Neural cell (in vitro differentiated cells): ENCODE data around the gene TLE4.

ENCODE experiments used
- EP300 ChIP-seq: fragments of 450-650 bp; conservative IDR thresholded peaks from 2 replicates; pipeline ENCODE4 v1.6.1; 2014; ENCODE audit warnings: antibody characterized with exemption, mild to moderate bottlenecking, moderate library complexity; ENCODE audit not compliant: poor library complexity, severe bottlenecking
- EZH2 ChIP-seq: fragments of 200-600, 300-800 bp; shearing (Covaris generic), sonication (generic); IDR thresholded peaks from 2 replicates; pipeline ENCODE4 v1.6.1; 2014; ENCODE audit warnings: antibody characterized with exemption, low read length, borderline replicate concordance, mild to moderate bottlenecking; ENCODE audit not compliant: insufficient read depth, poor library complexity, severe bottlenecking
- MXI1 ChIP-seq: fragments of 450-650 bp; conservative IDR thresholded peaks from 2 replicates; pipeline ENCODE4 v1.6.1; 2014; ENCODE audit warnings: antibody characterized with exemption, mild to moderate bottlenecking; ENCODE audit not compliant: poor library complexity, severe bottlenecking
- POLR2AphosphoS5 ChIP-seq: IDR thresholded peaks from 2 replicates; pipeline ENCODE4 v1.6.1; 2012
- RAD21 ChIP-seq: fragments of 450-650 bp; conservative IDR thresholded peaks from 2 replicates; pipeline ENCODE4 v1.6.1; 2014; ENCODE audit warnings: antibody characterized with exemption, mild to moderate bottlenecking, moderate library complexity
- SMC3 ChIP-seq: fragments of 450-650 bp; conservative IDR thresholded peaks from 2 replicates; pipeline ENCODE4 v1.6.1; 2014; ENCODE audit warnings: antibody characterized with exemption, mild to moderate bottlenecking, moderate library complexity; ENCODE audit not compliant: poor library complexity
- TF ChIP-seq, protein P1 (sequence below): IDR thresholded peaks from 2 replicates; pipeline ENCODE4 v1.6.1; 2012; ENCODE audit warnings: borderline replicate concordance
- TF ChIP-seq, protein P2 (sequence below): fragments of 450-650 bp; IDR thresholded peaks from 2 replicates; pipeline ENCODE4 v1.5.1; 2014; ENCODE audit warnings: antibody characterized with exemption, mild to moderate bottlenecking, moderate library complexity; ENCODE audit not compliant: poor library complexity, severe bottlenecking

DNA sequence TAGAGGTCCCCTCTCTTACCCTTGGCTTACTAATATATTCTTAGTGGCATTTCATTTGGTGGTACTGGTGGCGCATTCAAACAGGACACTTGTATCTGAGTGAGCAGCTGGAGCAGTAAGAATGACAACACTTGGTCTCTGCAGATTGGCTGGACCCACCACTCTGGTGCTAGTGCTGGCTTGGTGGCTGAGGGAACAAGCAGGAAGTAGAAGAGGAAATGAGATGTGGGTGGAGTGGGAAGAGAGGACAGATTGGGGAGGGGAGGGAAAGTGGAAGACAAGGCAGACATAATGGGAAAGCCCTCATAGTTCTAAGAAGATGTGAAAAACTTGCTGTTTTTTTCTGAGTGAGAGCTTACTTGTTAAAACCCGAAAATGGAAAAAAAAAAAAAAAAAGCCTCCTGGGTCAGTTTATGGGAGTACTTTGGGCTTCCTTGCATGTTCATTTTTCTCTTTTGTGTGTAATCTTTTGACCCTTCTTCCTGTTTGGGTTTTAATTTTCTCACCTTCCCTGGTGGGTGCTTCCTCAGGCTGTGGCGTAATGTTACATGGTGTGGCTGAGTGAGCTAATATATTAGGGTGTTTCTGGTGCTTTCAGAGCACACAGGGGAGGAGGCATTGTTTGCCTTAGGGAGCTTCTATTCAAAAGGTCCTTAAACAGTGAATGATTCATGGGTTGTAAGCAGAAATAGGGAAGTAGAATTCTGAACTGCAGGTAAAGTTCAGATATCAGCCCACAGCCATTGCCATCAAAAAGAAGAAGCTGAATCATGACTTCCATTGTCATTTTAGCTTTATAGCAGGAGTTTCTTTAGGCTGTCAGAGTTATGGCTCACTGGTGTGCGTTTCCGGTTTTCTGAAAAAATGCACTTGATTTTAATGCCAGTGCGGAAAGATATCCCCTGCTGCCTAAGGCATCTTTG is 52.3 kb downstream of the TLE4 start:
- TF ChIP-seq EZH2 (no peak), POLR2AphosphoS5 (no peak), SMC3 (no peak), RAD21 (no peak), EP300 (no peak), MXI1 (no peak)
- TF ChIP-seq, protein P1, sequence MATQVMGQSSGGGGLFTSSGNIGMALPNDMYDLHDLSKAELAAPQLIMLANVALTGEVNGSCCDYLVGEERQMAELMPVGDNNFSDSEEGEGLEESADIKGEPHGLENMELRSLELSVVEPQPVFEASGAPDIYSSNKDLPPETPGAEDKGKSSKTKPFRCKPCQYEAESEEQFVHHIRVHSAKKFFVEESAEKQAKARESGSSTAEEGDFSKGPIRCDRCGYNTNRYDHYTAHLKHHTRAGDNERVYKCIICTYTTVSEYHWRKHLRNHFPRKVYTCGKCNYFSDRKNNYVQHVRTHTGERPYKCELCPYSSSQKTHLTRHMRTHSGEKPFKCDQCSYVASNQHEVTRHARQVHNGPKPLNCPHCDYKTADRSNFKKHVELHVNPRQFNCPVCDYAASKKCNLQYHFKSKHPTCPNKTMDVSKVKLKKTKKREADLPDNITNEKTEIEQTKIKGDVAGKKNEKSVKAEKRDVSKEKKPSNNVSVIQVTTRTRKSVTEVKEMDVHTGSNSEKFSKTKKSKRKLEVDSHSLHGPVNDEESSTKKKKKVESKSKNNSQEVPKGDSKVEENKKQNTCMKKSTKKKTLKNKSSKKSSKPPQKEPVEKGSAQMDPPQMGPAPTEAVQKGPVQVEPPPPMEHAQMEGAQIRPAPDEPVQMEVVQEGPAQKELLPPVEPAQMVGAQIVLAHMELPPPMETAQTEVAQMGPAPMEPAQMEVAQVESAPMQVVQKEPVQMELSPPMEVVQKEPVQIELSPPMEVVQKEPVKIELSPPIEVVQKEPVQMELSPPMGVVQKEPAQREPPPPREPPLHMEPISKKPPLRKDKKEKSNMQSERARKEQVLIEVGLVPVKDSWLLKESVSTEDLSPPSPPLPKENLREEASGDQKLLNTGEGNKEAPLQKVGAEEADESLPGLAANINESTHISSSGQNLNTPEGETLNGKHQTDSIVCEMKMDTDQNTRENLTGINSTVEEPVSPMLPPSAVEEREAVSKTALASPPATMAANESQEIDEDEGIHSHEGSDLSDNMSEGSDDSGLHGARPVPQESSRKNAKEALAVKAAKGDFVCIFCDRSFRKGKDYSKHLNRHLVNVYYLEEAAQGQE = no peak
- TF ChIP-seq, protein P2, sequence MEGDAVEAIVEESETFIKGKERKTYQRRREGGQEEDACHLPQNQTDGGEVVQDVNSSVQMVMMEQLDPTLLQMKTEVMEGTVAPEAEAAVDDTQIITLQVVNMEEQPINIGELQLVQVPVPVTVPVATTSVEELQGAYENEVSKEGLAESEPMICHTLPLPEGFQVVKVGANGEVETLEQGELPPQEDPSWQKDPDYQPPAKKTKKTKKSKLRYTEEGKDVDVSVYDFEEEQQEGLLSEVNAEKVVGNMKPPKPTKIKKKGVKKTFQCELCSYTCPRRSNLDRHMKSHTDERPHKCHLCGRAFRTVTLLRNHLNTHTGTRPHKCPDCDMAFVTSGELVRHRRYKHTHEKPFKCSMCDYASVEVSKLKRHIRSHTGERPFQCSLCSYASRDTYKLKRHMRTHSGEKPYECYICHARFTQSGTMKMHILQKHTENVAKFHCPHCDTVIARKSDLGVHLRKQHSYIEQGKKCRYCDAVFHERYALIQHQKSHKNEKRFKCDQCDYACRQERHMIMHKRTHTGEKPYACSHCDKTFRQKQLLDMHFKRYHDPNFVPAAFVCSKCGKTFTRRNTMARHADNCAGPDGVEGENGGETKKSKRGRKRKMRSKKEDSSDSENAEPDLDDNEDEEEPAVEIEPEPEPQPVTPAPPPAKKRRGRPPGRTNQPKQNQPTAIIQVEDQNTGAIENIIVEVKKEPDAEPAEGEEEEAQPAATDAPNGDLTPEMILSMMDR = no peak
